Measurements from ENCODE around the gene RAP1GAP. TPM values are rescaled to one million over a fixed set of nuclear protein-coding genes. Genes with fewer than 3 reads are reported as not detected.

Gene RAP1GAP
- total and polyA plus RNA-seq, 9 of the 15 experiments (the other 6 are each of a cell fraction or from before 2014, with no cell fraction given) = 0.29 to 30.2 (median 19.2) TPM

DNA sequence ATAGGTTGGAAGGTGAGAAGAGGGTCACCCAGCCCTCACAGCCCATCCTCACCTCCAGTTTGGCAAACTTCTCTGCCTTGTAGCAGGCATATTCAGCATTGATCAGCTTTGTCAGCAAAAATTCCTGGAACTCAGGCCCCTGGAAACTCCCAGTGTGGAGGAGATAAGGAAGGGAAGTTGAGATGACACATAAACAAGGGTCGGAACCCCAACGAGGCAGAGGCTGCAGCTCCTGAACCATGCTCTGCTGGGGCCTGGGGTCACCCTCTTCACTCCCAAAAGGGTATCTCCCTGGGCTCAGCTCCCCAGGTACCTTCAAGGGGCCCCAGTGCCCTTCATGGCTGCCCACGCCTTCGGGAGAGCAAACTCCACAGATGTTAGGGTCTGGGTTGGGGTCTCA lies 60.4 kb downstream of the RAP1GAP start (continued):
- TF ChIP-seq, protein P1, sequence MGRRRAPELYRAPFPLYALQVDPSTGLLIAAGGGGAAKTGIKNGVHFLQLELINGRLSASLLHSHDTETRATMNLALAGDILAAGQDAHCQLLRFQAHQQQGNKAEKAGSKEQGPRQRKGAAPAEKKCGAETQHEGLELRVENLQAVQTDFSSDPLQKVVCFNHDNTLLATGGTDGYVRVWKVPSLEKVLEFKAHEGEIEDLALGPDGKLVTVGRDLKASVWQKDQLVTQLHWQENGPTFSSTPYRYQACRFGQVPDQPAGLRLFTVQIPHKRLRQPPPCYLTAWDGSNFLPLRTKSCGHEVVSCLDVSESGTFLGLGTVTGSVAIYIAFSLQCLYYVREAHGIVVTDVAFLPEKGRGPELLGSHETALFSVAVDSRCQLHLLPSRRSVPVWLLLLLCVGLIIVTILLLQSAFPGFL (CRISPR knock-in tag; IDR thresholded peaks at IDR 0.05) = no peak; the same call in 1 of the 2 replicates
- TF ChIP-seq GABPB2 (CRISPR knock-in tag; conservative IDR thresholded peaks at IDR 0.05) (no peak), ZNF212 (CRISPR knock-in tag; IDR thresholded peaks at IDR 0.05) (no peak), ZNF561 (CRISPR knock-in tag; conservative IDR thresholded peaks at IDR 0.05) (no peak), LEF1 (IDR thresholded peaks at IDR 0.05) (no peak)
- TF ChIP-seq, protein P2, sequence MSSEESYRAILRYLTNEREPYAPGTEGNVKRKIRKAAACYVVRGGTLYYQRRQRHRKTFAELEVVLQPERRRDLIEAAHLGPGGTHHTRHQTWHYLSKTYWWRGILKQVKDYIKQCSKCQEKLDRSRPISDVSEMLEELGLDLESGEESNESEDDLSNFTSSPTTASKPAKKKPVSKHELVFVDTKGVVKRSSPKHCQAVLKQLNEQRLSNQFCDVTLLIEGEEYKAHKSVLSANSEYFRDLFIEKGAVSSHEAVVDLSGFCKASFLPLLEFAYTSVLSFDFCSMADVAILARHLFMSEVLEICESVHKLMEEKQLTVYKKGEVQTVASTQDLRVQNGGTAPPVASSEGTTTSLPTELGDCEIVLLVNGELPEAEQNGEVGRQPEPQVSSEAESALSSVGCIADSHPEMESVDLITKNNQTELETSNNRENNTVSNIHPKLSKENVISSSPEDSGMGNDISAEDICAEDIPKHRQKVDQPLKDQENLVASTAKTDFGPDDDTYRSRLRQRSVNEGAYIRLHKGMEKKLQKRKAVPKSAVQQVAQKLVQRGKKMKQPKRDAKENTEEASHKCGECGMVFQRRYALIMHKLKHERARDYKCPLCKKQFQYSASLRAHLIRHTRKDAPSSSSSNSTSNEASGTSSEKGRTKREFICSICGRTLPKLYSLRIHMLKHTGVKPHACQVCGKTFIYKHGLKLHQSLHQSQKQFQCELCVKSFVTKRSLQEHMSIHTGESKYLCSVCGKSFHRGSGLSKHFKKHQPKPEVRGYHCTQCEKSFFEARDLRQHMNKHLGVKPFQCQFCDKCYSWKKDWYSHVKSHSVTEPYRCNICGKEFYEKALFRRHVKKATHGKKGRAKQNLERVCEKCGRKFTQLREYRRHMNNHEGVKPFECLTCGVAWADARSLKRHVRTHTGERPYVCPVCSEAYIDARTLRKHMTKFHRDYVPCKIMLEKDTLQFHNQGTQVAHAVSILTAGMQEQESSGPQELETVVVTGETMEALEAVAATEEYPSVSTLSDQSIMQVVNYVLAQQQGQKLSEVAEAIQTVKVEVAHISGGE (CRISPR knock-in tag; IDR thresholded peaks at IDR 0.05) = 0 out of 6 replicates have a peak, but pooled peaks of 1 of the 3 experiments have one; percentile 47
- TF ChIP-seq, protein P3, sequence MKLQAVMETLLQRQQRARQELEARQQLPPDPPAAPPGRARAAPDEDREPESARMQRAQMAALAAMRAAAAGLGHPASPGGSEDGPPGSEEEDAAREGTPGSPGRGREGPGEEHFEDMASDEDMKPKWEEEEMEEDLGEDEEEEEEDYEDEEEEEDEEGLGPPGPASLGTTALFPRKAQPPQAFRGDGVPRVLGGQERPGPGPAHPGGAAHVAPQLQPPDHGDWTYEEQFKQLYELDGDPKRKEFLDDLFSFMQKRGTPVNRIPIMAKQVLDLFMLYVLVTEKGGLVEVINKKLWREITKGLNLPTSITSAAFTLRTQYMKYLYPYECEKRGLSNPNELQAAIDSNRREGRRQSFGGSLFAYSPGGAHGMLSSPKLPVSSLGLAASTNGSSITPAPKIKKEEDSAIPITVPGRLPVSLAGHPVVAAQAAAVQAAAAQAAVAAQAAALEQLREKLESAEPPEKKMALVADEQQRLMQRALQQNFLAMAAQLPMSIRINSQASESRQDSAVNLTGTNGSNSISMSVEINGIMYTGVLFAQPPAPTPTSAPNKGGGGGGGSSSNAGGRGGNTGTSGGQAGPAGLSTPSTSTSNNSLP (IDR thresholded peaks at IDR 0.05; ENCODE audit: borderline replicate concordance, low read depth, low read length) = 0 out of 2 replicates have a peak, but pooled peaks have one; percentile 22

Measured in K562 (cell line).